Hepatic stellate cell (primary cell): ENCODE results near the gene DHPS.
"Not testable (repeated sequence)": the region's sequence is repeated elsewhere in the genome, so short reads cannot be mapped to it uniquely, and the experiment has no call there.

Experiments used
- DNase-seq: peaks from one replicate; pipeline ENCODE4 v3.0.0; 2011; ENCODE audit warnings: low spot score

Gene DHPS

DNA sequence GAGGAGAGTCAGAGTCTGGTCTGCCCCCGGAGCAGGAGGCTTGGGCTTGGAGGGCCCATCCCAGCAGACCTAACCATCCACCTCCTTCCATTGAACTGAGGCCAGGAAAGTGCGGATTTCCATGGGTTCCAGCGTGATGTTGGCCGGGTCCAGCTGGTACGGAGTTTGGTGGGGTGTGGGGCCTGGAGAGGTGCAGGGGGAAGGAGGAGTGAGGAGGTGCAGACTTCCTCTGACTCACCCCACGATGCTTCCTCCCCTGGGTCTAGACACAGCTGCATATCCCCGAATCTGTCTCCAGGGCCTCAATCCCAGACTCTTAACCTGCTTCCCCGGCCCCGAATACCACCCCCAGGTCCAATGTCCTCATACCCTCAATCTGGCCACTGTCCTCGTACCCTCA, 35.1 kb downstream of the DHPS start:
- no peak for DNase-seq

DNA sequence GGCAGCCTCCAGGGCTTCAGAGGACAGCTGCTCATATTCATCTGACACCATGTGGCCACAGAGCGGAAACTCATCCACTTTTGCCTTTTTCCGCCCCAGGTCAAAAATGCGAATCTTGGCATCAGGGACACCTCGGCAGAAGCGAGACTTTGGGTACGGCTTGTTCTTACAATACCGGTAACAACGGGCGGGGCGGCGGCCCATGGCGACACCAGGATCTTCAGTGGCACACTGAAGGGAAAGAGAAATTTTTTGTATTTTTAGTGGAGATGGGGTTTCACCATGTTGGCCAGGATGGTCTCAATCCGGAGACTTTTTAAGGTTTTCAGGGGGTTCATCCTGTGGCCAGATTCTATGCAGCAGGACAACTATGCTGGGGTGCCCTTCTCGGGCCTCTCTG, 38.0 kb downstream of the DHPS start:
- DNase-seq = not testable (repeated sequence)

DNA sequence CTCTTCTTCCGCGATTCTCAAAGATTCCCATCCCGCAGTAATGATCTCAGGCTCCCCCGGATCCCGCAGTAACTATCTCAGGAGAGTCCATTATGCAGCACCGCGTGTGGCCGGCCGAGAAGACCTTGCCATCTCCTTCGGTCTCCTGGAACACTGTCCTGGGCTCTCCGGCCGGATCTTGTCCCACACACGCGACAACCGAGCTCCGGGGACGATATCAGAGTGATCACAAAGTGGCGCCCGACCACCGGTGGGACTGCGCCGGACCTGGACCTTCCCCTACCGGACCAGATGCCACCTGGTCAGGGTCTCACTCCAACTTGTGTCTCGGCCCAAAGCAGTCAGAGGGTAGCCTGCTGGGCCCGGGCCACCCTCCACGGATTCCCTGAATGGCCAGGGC, 39.2 kb downstream of the DHPS start:
- no peak for DNase-seq

DNA sequence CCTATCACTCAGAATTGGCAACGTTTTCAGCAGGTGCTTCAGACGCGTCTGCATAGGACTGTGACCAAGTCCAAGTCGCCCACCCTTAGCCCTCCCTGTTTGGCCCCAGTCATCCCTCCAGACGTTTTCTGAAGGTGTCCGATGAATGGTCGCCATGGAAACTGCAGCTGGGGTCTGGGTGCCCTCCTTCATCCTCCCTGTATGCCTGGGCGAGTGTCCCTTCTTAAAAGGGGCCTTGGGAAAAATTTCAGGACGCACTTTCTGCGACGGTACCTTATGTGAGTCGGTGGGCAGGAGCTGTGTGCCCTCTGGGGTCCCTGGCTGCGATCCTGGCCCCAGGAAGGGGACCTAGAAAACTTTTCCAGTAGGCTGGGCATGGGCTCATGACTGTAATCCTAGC, 40.2 kb downstream of the DHPS start:
- DNase-seq = no peak

DNA sequence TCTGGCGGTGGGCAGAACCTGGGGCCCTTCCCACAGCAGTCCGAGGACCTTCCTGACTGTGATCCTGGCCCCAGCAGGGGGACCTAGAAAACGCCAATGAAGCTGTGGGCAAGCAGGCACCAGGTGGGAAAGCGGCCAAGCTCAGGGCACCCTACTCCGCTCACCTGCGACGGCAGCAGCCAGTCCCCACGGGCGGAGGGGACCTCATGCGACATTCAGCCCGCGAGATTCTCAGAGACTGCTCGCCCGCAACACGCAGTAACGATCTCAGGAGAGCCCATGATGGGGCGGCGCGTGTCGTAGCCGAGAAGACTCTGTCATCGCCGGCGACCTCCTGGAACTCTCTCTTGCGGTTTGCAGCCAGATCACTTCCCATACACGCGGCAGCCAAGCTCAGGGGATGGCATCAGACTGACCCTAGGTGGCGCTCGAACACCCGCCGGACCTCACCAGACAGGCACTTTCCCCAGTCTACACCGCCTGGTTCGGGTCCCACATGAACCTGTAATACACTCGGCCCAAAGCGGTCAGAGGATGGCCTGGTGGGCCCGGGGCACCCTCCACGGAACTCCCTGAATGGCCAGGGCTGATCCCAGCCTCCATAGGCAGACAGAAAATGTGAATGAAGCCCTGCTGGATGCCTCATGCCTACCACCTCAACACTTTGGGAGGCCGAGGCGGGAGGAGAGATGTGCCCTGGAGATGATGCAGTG, 41.6 kb downstream of the DHPS start:
- DNase-seq = peak; percentile 94

DNA sequence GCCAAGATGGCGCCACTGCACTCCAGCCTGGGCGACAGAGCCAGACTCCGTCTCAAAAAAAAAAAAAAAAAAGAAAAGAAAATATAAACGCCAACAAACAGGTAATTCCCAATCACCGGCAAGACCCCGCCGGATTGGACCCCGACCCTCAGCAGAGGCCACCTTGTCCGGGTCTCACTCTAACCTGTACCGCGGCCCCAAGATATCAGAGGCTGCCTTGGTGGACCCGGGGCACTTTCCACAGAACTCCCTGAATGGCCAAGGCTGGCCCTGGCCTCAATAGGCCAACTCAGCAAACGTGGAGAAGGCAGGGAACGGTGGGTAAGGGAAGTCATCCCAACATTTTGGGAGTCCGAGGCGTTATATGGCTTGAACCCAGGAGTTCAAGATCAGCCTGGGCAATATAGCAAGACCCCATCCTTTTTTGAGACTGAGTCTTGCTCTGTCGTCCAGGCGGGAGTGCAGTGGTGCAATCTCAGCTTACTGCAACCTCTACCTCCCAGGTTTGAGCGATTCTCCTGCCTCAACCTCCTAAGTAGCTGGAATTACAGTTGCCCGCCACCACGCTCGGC, 43.0 kb downstream of the DHPS start:
- DNase-seq = no peak

DNA sequence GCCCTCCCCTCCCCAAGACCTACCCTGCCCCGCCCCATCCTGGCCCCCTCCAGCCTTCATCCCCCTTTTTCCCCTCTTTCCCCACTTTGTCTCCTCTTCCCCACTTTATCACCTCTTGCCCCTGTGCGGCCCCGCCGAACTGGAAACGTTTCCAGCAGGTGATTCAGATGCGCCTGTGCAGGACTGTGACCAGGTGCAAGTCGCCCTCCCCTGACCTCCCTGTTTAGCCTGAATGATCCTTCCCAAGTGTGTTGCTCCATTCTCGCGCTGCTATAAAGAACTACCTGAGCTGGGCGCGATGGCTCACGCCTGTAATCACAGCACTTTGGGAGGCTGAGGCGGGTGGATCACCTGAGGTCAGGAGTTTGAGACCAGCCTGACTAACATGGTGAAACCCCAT, 45.0 kb downstream of the DHPS start:
- DNase-seq = no peak

DNA sequence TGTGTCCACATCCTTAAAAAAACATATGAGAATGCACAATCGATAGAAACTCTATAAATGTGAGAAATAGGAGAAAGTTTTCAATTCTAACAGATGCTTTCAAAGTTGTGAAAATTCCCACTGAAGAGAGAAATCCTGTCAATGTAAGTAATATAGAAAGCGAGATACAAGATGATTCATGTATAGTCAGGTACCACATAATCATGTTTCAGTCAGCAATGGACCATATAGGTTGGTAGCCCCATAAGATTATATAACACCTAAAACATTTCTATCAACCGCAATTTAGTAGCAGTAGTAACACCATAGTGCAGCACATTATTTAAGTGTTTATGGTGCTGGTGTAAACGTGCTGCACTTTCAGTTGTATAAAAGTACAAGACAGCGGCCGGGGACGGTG, 52.5 kb downstream of the DHPS start:
- DNase-seq = no peak

DNA sequence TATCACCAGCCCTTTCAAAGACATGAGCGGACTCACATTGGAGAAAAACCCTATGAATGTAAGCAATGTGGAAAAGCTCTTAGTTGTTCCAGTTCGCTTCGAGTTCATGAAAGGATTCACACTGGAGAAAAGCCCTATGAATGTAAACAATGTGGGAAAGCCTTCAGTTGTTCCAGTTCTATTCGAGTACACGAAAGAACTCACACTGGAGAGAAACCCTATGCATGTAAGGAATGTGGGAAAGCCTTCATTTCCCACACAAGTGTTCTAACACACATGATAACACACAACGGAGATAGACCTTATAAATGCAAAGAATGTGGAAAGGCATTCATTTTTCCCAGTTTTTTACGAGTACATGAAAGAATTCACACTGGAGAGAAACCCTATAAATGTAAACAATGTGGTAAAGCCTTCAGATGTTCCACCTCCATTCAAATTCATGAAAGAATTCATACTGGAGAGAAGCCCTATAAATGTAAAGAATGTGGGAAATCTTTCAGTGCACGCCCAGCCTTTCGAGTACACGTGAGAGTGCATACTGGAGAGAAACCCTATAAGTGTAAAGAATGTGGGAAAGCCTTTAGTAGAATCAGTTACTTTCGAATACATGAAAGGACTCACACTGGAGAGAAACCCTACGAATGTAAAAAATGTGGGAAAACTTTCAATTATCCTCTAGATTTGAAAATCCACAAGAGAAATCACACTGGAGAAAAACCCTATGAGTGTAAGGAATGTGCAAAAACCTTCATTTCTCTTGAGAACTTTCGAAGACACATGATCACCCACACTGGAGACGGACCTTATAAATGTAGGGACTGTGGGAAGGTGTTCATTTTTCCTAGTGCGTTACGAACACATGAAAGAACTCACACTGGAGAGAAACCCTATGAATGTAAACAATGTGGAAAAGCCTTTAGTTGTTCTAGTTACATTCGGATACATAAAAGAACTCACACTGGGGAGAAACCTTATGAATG, 53.3 kb downstream of the DHPS start:
- no peak for DNase-seq

DNA sequence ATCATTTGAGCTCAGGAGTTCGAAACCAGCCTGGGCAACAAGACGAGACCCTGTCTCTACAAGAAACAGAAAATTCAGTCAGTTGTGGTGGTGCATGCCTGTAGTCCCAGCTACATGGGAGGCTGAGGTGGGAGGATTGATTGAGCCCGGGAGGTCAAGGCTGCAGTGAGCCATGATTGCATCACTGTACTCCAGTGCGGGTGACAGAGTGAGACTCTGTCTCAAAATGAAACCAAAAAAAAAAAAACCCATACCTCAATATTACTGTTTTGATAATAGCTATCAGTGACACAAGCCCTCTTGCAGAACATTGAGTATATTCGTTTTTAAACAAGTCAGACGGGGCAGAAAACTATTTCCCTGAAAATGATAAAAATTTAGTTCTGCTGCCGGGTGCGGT, 54.7 kb downstream of the DHPS start:
- DNase-seq = no peak
